GM13976 (cell line): Measurements from ENCODE around the gene NEK4.
A peak's percentile ranks its signal among the peaks of the same experiment; 100 is the strongest.

ENCODE experiments used
- DNase-seq: peaks from one replicate; pipeline ENCODE4 v3.0.0; 2012; ENCODE audit warnings: low spot score
- CTCF ChIP-seq: IDR thresholded peaks from 2 replicates; pipeline ENCODE4 v1.5.1; 2012; ENCODE audit warnings: borderline replicate concordance, mild to moderate bottlenecking; ENCODE audit not compliant: insufficient read depth; ENCODE audit errors: extremely low read depth, missing control alignments, control extremely low read depth
- in situ Hi-C: fragments of 300-500 bp; cut with MboI; formaldehyde crosslinking; loops from one replicate; pipeline ENCODE4 v1.12.0; 2022; ENCODE audit warnings: low sequenced_read_pairs, mixed read lengths, inconsistent platforms; ENCODE audit not compliant: unreplicated experiment

NEK4 gene

GRCh38 chr3:52714335-52715302 is 56.1 kb downstream of the NEK4 start:
- TF ChIP-seq CTCF: no peak
- in situ Hi-C loops: no loop called here
- DNase-seq: no peak

- DNase-seq: no peak
- no peak for TF ChIP-seq CTCF
Measured at GRCh38 chr3:52712291-52713212, 58.2 kb downstream of the NEK4 start.

GRCh38 chr3:52710512-52710911 is 60.2 kb downstream of the NEK4 start:
- peak; percentile 45 for DNase-seq
- TF ChIP-seq CTCF: no peak
- in situ Hi-C loops: no loop called here

More at GRCh38 chr3:52712291-52713212, 58.2 kb downstream of the NEK4 start:
- in situ Hi-C loops: no loop called here

GRCh38 chr3:52707585-52707984 is 63.2 kb downstream of the NEK4 start:
- peak; percentile 51 for DNase-seq
- in situ Hi-C loops: no loop called here
- TF ChIP-seq CTCF: no peak

- peak; percentile 93 for DNase-seq
- in situ Hi-C loops: no loop called here
Measured at GRCh38 chr3:52705688-52706686, 64.8 kb downstream of the NEK4 start, which contains the start of the genes GLT8D1 and SPCS1. Gene GLT8D1 (minus strand): TSS chr3:52705791. CDS start chr3:52700460, 5,331 bp downstream. Gene SPCS1 (plus strand): TSS chr3:52706106. CDS start chr3:52706247, 141 bp downstream.

More at GRCh38 chr3:52705688-52706686, 64.8 kb downstream of the NEK4 start, which contains the start of the genes GLT8D1 and SPCS1:
- TF ChIP-seq CTCF: no peak
